Hepatocyte (in vitro differentiated cells): ENCODE results near the gene RABIF. TPM values are rescaled to one million over a fixed set of nuclear protein-coding genes. Genes with fewer than 3 reads are reported as not detected.
"Not testable (repeated sequence)": the region's sequence is repeated elsewhere in the genome, so short reads cannot be mapped to it uniquely, and the experiment has no call there.

ENCODE experiments used
- DNase-seq: peaks from one replicate; pipeline ENCODE4 v3.0.0-alpha.2; 2016; ENCODE audit warnings: low spot score
- H2AFZ ChIP-seq: fragments of 200-600 bp; sonication (generic); 2 replicates; pipeline ENCODE4 v1.6.0; 2016; ENCODE audit warnings: antibody characterized with exemption, mild to moderate bottlenecking
- H3K27ac ChIP-seq: fragments of 200-600 bp; sonication (generic); 2 replicates; pipeline ENCODE4 v1.5.1; 2016; ENCODE audit warnings: mild to moderate bottlenecking
- H3K27me3 ChIP-seq: fragments of 200-600 bp; sonication (generic); 2 replicates; pipeline ENCODE4 v1.6.1; 2016
- H3K36me3 ChIP-seq: fragments of 200-600 bp; sonication (generic); replicated peaks from 2 replicates; pipeline ENCODE4 v1.5.1; 2016; ENCODE audit warnings: low read depth; ENCODE audit not compliant: insufficient read depth
- H3K4me1 ChIP-seq: fragments of 200-600 bp; sonication (generic); 2 replicates; pipeline ENCODE4 v1.5.1; 2016; ENCODE audit warnings: mild to moderate bottlenecking, moderate library complexity; ENCODE audit not compliant: insufficient read depth
- H3K4me2 ChIP-seq: fragments of 200-600 bp; sonication (generic); 2 replicates; pipeline ENCODE4 v1.6.0; 2016
- H3K4me3 ChIP-seq: fragments of 200-600 bp; sonication (generic); 2 replicates; pipeline ENCODE4 v1.5.1; 2016; ENCODE audit warnings: mild to moderate bottlenecking
- H3K79me2 ChIP-seq: fragments of 200-600 bp; sonication (generic); 2 replicates; pipeline ENCODE4 v1.6.0; 2017; ENCODE audit warnings: mild to moderate bottlenecking
- H3K9me2 ChIP-seq: fragments of 200-600 bp; sonication (generic); replicated peaks from 2 replicates; pipeline ENCODE4 v1.6.0; 2017; ENCODE audit warnings: mild to moderate bottlenecking; ENCODE audit not compliant: insufficient read depth
- H3K9me3 ChIP-seq: fragments of 200-600 bp; sonication (generic); 2 replicates; pipeline ENCODE4 v1.5.1; 2016; ENCODE audit warnings: low read depth, mild to moderate bottlenecking
- H4K20me1 ChIP-seq: fragments of 200-600 bp; sonication (generic); 2 replicates; pipeline ENCODE4 v1.6.0; 2016; ENCODE audit warnings: mild to moderate bottlenecking; ENCODE audit not compliant: insufficient read depth, poor library complexity, severe bottlenecking
- CTCF ChIP-seq: fragments of 200-600 bp; sonication (generic); IDR thresholded peaks from 2 replicates; pipeline ENCODE4 v1.5.1; 2016; ENCODE audit warnings: antibody characterized with exemption, mild to moderate bottlenecking; ENCODE audit not compliant: poor library complexity
- EZH2 ChIP-seq: fragments of 200-600 bp; sonication (generic); IDR thresholded peaks from 2 replicates; pipeline ENCODE4 v1.6.1; 2016; ENCODE audit warnings: antibody characterized with exemption, mild to moderate bottlenecking, borderline replicate concordance
- EZH2phosphoT487 ChIP-seq: fragments of 200-600 bp; sonication (generic); IDR thresholded peaks from one replicate; pipeline ENCODE4 v1.6.1; 2018; ENCODE audit warnings: antibody characterized with exemption, mild to moderate bottlenecking, low read depth, moderate library complexity; ENCODE audit not compliant: unreplicated experiment, severe bottlenecking
- WGBS: methylation state at CpG from one replicate; pipeline ENCODE4 v1.1.6; 2016; ENCODE audit warnings: low lambda C conversion rate; ENCODE audit errors: missing lambda C conversion rate; 5-methylcytosine and 5-hydroxymethylcytosine counted together
- polyA plus RNA-seq: library from polyadenylated mRNA; unstranded; fragments of >200 nt; fragmentation: Nextera tagmentation; extraction: Ambion mirVana; gene quantifications from 2 replicates; pipeline ENCODE4 v1.2.1, GENCODE V29; 2016
- total RNA-seq: library from RNA; depleted of rRNA; stranded (reverse); fragments of >200 nt; gene quantifications from 2 replicates; pipeline ENCODE4 v1.2.3, GENCODE V29; 2014

Gene RABIF
- total and polyA plus RNA-seq, 2 experiments from 2014 or later, result 6.1 to 13.6 TPM

GRCh38 chr1:202923533-202923932 is 34.6 kb upstream of the RABIF start:
- H3K4me1 ChIP-seq, result peaks cover 4% of the 10 kb centered on the region
- H3K27me3 ChIP-seq, result no peaks in the 10 kb centered on the region
- H3K9me2 ChIP-seq, result no peaks in the 10 kb centered on the region
- no peak overlapping the region for H3K4me2 ChIP-seq
- TF ChIP-seq EZH2 (no peak), CTCF (no peak), EZH2phosphoT487 (no peak)
- H2AFZ ChIP-seq, result no peak overlapping the region
- H4K20me1 ChIP-seq, result no peaks in the 10 kb centered on the region
- no peak overlapping the region for H3K4me3 ChIP-seq
- no peaks in the 10 kb centered on the region for H3K9me3 ChIP-seq
- DNase-seq, result no peak
- H3K36me3 ChIP-seq, result no peaks in the 10 kb centered on the region
- peaks cover 33% of the 10 kb centered on the region for H3K79me2 ChIP-seq
- H3K27ac ChIP-seq, result no peak overlapping the region
- WGBS, result 94% methylated on average over 3 of the region's 3 CpGs

GRCh38 chr1:202919615-202920014 is 30.7 kb upstream of the RABIF start:
- Histone ChIP-seq H3K9me2 (no peaks in the 10 kb centered on the region), H3K4me3 (no peak overlapping the region), H3K4me1 (no peaks in the 10 kb centered on the region), H3K27me3 (no peaks in the 10 kb centered on the region), H3K27ac (no peak overlapping the region), H2AFZ (no peak overlapping the region), H3K9me3 (no peaks in the 10 kb centered on the region), H4K20me1 (no peaks in the 10 kb centered on the region), H3K4me2 (no peak overlapping the region), H3K36me3 (no peaks in the 10 kb centered on the region), H3K79me2 (peaks cover 21% of the 10 kb centered on the region)
- DNase-seq, result no peak
- no peak for TF ChIP-seq CTCF
- TF ChIP-seq EZH2, result no peak
- no peak for TF ChIP-seq EZH2phosphoT487

GRCh38 chr1:202915146-202915545 is 26.2 kb upstream of the RABIF start:
- Histone ChIP-seq H3K4me1 (no peaks in the 10 kb centered on the region), H3K27ac (no peak overlapping the region), H3K9me2 (no peaks in the 10 kb centered on the region), H4K20me1 (no peaks in the 10 kb centered on the region), H3K27me3 (no peaks in the 10 kb centered on the region), H2AFZ (no peak overlapping the region), H3K4me3 (no peak overlapping the region), H3K4me2 (no peak overlapping the region), H3K79me2 (no peaks in the 10 kb centered on the region), H3K36me3 (peaks cover 4% of the 10 kb centered on the region), H3K9me3 (no peaks in the 10 kb centered on the region)
- no peak for TF ChIP-seq CTCF
- no peak for TF ChIP-seq EZH2
- TF ChIP-seq EZH2phosphoT487, result no peak
- no peak for DNase-seq

GRCh38 chr1:202912476-202912875 is 23.5 kb upstream of the RABIF start:
- H3K4me1 ChIP-seq, H2AFZ ChIP-seq, DNase-seq, H3K27ac ChIP-seq, H3K4me3 ChIP-seq, H3K79me2 ChIP-seq, H3K4me2 ChIP-seq, H3K36me3 ChIP-seq, H3K9me3 ChIP-seq, H4K20me1 ChIP-seq, H3K9me2 ChIP-seq, H3K27me3 ChIP-seq: not testable (repeated sequence)
- WGBS, result 97% methylated on average over 4 of the region's 4 CpGs
